Measurements from ENCODE around the gene KIAA1217.

DNA sequence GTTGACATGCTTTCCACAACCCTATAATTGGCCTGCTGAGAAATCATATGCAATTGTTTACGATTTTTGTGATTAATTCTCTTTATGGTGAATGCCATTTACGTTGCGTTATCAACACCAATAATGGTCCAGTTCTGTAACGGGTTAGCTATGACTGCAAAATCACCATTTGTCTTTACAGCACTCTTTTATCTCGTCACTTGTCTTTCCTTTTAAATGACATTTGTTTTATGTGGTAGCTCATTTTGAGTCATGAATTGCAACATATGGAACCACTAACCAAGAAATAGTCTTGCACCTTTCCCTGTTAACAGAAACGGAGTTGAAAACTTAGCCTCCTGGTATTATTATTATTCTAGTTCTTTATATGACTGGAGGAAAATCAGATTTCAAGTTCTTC, 3.1 kb upstream of the KIAA1217 start:
- TF ChIP-seq POLR2A (IDR thresholded peaks at IDR 0.05), result no peak
- TF ChIP-seq, protein P1, sequence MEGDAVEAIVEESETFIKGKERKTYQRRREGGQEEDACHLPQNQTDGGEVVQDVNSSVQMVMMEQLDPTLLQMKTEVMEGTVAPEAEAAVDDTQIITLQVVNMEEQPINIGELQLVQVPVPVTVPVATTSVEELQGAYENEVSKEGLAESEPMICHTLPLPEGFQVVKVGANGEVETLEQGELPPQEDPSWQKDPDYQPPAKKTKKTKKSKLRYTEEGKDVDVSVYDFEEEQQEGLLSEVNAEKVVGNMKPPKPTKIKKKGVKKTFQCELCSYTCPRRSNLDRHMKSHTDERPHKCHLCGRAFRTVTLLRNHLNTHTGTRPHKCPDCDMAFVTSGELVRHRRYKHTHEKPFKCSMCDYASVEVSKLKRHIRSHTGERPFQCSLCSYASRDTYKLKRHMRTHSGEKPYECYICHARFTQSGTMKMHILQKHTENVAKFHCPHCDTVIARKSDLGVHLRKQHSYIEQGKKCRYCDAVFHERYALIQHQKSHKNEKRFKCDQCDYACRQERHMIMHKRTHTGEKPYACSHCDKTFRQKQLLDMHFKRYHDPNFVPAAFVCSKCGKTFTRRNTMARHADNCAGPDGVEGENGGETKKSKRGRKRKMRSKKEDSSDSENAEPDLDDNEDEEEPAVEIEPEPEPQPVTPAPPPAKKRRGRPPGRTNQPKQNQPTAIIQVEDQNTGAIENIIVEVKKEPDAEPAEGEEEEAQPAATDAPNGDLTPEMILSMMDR (IDR thresholded peaks at IDR 0.05), result no peak

Measured in thyroid gland (tissue), 4 donors.